GM12864 (cell line): ENCODE data around the gene SPATA31C1.

Experiments
- DNase-seq: peaks from one replicate; pipeline ENCODE4 v3.0.0-alpha.2; 2011; ENCODE audit warnings: low read depth
- H3K4me3 ChIP-seq: 2 replicates; pipeline ENCODE4 v1.5.1; 2011; ENCODE audit warnings: mild to moderate bottlenecking, low read depth, low read length, control low read depth
- TF ChIP-seq, protein P1 (sequence below): IDR thresholded peaks from 2 replicates; pipeline ENCODE4 v1.5.1; 2011; ENCODE audit warnings: low read depth, mild to moderate bottlenecking, moderate library complexity, low read length, control low read depth, inconsistent platforms; ENCODE audit errors: missing control alignments

The SPATA31C1 gene

GRCh38 chr9:87882627-87883026 lies 35.1 kb upstream of the SPATA31C1 start, which contains the start of gene SPATA31E1:
SPATA31E1 (plus strand) TSS chr9:87882877; CDS start chr9:87882892, 15 bp downstream.
- TF ChIP-seq, protein P1, sequence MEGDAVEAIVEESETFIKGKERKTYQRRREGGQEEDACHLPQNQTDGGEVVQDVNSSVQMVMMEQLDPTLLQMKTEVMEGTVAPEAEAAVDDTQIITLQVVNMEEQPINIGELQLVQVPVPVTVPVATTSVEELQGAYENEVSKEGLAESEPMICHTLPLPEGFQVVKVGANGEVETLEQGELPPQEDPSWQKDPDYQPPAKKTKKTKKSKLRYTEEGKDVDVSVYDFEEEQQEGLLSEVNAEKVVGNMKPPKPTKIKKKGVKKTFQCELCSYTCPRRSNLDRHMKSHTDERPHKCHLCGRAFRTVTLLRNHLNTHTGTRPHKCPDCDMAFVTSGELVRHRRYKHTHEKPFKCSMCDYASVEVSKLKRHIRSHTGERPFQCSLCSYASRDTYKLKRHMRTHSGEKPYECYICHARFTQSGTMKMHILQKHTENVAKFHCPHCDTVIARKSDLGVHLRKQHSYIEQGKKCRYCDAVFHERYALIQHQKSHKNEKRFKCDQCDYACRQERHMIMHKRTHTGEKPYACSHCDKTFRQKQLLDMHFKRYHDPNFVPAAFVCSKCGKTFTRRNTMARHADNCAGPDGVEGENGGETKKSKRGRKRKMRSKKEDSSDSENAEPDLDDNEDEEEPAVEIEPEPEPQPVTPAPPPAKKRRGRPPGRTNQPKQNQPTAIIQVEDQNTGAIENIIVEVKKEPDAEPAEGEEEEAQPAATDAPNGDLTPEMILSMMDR = no peak
- no peak within 1 kb of the TSS for H3K4me3 ChIP-seq
- DNase-seq = no peak

- H3K4me3 ChIP-seq = no peak overlapping the region
- TF ChIP-seq, protein P1 = no peak
- DNase-seq = no peak
These were observed 34.5 kb upstream of the SPATA31C1 start for GRCh38 chr9:87883274-87883673.

DNA sequence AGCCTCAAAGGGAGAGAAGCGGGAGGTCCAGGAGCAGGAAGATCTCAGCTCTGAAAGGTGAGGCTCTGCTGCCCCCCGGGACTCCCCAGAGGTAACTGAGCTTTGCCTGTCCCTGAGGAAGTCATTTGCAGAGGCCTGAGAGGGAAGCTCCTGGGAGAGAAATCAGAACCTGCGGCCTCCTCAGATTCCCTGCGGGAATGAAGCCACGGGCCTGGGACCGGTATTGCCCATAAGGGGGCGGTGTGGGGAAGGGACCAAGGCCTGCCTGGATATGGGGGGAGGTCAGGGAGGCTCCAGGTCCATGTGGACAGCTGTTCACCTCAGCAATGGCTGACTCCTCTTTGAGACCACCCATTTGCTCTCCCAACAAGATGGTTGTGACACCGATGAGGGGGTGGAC lies 33.8 kb upstream of the SPATA31C1 start:
- DNase-seq = no peak
- TF ChIP-seq, protein P1 = peak; percentile 19
- no peak overlapping the region for H3K4me3 ChIP-seq

DNA sequence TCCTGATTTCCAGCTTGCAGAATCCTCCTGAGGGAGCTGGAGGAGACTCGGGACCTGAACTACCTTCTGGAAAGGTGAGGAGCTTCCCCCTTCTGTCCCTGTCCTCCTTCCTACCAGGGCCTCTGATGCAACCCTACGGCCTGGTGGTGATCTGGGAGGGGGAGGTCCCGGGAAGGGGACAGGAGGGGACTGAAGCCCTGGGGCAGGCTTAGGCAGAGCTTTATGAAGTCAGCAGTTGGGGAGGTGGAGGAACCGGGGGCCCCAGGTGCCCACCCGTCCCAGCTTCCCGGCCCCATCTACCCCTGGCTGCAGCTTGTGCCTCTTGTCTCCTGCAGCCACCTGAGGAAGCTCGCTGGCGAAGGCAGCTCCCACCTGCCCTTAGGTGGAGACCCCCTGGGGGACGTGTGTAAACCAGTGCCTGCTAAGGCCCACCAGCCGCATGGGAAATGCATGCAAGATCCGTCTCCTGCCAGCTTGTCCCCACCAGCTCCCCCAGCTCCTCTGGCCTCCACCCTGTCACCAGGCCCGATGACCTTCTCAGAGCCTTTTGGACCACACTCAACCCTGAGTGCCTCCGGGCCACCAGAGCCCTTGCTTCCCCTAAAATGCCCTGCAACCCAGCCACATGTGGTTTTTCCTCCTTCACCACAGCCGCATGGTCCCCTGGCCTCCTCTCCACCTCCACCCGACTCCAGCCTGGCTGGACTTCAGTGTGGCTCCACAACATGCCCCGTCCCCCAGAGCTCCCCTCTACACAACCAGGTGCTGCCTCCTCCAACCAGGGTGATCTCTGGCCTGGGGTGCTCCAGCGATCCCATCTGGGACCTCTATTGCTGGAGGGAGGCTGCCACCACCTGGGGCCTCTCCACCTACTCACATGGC lies 32.9 kb upstream of the SPATA31C1 start:
- DNase-seq = no peak
- TF ChIP-seq, protein P1 = no peak
- H3K4me3 ChIP-seq = no peak overlapping the region

DNA sequence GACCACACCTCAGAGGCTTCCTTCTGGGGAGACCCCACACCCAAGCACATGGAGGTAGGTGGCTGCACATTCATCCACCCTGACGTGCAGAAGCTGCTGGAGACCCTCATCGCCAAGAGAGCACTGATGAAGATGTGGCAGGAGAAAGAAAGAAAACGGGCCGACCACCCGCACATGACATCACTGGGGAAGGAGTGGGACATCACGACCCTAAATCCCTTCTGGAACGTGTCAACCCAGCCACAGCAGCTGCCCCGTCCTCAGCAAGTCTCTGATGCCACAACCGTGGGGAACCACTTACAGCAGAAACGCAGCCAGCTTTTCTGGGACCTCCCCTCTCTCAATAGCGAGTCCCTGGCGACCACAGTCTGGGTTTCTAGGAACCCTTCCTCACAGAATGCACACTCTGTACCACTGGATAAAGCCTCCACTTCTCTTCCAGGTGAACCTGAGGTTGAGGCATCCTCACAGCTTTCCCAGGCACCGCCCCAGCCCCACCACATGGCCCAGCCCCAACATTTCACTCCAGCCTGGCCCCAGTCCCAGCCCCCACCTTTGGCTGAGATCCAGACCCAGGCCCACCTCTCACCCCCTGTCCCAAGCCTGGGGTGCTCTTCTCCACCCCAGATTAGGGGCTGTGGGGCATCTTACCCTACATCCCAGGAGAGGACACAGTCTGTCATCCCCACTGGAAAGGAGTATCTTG lies 32.1 kb upstream of the SPATA31C1 start:
- TF ChIP-seq, protein P1 = no peak
- no peak overlapping the region for H3K4me3 ChIP-seq
- DNase-seq = no peak

GRCh38 chr9:87886210-87886932 lies 31.4 kb upstream of the SPATA31C1 start:
- TF ChIP-seq, protein P1 = no peak
- no peak overlapping the region for H3K4me3 ChIP-seq
- DNase-seq = no peak
